ENCODE measurements around the gene HTRA3. TPM values are rescaled to one million over a fixed set of nuclear protein-coding genes. Genes with fewer than 3 reads are reported as not detected.

Gene HTRA3
- total and polyA plus RNA-seq, 4 donors, result 0.36 to 1.2 (median 1.1) TPM

DNA sequence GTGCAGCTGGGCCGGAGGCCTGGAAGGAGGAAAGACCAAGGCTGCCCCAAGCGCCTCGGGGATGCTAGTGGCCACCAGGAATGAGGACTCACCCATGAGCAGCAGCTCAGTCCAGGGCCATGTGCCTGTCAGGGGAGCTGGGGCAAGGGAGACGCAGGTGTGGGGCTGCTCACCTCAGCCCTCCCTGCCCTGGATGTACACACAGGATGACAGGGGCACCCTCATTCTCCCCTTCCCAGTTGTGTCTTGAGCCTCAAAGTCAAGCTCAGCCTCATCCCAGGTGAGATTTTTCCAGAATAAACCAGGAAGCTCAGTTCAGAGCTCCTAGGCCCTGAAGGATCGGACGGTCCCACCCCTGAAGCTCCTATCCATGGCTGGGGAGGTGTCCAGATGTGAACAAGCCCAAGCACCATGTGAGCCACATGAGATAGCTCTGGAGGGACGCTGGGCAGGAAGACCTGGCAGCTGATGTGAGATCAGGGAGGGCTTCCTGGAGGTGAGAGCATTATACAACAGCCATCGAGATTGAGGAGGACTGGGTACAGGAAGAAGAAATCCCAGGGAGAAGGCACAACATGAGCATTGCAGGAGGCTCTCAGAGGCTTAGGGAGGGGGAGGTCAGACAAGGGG is 23.0 kb downstream of the HTRA3 start:
- Histone ChIP-seq H3K27ac (ENCODE audit: low read depth in 1 of 2, low read length in 2 of 2) (no peak overlapping the region), H3K36me3 (ENCODE audit: control insufficient read depth in 4 of 4, insufficient read depth in 3 of 4, low read depth in 1 of 4, low read length in 3 of 4) (no peaks in the 10 kb centered on the region), H3K4me1 (ENCODE audit: control insufficient read depth in 4 of 4, insufficient read depth in 4 of 4, low read length in 3 of 4) (no peaks in the 10 kb centered on the region), H3K9ac (ENCODE audit: low read depth in 1 of 2, low read length in 2 of 2) (no peak overlapping the region), H3K9me3 (ENCODE audit: control insufficient read depth in 4 of 4, low read length in 3 of 4) (no peaks in the 10 kb centered on the region), H3K4me3 (ENCODE audit: low read depth in 1 of 3, low read length in 3 of 3) (no peak overlapping the region), H3K27me3 (ENCODE audit: control insufficient read depth in 4 of 4, insufficient read depth in 4 of 4, low read length in 3 of 4) (no peaks in the 10 kb centered on the region)
- WGBS, result 86% methylated on average over 8 of the region's 8 CpGs
- TF ChIP-seq, protein P1, sequence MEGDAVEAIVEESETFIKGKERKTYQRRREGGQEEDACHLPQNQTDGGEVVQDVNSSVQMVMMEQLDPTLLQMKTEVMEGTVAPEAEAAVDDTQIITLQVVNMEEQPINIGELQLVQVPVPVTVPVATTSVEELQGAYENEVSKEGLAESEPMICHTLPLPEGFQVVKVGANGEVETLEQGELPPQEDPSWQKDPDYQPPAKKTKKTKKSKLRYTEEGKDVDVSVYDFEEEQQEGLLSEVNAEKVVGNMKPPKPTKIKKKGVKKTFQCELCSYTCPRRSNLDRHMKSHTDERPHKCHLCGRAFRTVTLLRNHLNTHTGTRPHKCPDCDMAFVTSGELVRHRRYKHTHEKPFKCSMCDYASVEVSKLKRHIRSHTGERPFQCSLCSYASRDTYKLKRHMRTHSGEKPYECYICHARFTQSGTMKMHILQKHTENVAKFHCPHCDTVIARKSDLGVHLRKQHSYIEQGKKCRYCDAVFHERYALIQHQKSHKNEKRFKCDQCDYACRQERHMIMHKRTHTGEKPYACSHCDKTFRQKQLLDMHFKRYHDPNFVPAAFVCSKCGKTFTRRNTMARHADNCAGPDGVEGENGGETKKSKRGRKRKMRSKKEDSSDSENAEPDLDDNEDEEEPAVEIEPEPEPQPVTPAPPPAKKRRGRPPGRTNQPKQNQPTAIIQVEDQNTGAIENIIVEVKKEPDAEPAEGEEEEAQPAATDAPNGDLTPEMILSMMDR (IDR thresholded peaks at IDR 0.05; ENCODE audit: low read depth, low read length, missing input control), result no peak
- TF ChIP-seq JUND (IDR thresholded peaks at IDR 0.05) (no peak), YY1 (IDR thresholded peaks at IDR 0.05) (no peak), HNF4A (conservative IDR thresholded peaks at IDR 0.05) (no peak), FOXA1 (IDR thresholded peaks at IDR 0.05) (no peak), RAD21 (IDR thresholded peaks at IDR 0.05) (no peak), SP1 (IDR thresholded peaks at IDR 0.05) (no peak), NR2F2 (IDR thresholded peaks at IDR 0.05) (no peak), TAF1 (conservative IDR thresholded peaks at IDR 0.05) (no peak)
- TF ChIP-seq, protein P2, sequence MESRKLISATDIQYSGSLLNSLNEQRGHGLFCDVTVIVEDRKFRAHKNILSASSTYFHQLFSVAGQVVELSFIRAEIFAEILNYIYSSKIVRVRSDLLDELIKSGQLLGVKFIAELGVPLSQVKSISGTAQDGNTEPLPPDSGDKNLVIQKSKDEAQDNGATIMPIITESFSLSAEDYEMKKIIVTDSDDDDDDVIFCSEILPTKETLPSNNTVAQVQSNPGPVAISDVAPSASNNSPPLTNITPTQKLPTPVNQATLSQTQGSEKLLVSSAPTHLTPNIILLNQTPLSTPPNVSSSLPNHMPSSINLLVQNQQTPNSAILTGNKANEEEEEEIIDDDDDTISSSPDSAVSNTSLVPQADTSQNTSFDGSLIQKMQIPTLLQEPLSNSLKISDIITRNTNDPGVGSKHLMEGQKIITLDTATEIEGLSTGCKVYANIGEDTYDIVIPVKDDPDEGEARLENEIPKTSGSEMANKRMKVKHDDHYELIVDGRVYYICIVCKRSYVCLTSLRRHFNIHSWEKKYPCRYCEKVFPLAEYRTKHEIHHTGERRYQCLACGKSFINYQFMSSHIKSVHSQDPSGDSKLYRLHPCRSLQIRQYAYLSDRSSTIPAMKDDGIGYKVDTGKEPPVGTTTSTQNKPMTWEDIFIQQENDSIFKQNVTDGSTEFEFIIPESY (IDR thresholded peaks at IDR 0.05), result no peak
- DNase-seq (ENCODE audit: low spot score), result no peak

DNA sequence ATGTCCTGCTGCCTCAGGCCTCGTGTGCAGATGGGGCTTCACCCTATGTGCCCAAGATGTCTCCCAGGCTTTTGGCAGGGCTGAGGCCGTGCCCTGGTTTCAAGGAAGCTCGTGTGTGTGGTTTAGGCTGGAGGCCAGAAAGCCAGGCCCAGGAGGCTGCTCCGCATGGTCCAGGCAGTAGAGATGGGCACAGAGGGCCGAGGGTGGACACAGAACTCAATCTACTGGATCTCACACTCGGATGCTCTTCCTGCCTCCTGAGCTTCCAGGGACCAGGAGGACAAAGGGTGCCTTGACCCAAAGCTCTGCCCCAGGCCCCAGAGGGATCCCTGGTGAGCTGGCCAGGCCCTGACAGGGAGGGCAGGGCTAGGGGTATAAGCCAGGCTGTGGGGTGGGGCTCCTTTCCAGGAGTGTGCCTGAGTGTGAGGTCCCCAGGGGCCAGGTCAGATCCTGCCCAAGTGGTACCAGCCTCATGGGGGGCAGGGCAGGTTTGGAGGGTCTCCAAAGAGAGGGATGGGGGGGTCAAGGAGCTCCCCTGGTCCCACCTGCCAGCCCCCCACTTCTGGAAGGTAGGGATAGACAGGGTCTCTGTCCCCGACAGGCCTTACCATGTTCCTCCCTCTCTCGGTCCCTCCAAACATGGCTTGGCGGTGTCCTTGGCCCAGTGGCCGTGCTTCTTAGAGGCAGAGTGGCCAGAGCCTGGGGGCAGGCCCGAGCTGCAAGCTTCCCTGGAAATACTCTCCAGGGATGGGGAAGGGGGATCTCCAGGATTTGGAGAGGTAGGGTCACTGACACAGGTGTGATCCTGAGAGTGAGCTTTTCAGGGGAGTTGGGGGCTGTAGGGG is 23.8 kb downstream of the HTRA3 start:
- Histone ChIP-seq H3K36me3 (ENCODE audit: control insufficient read depth in 4 of 4, insufficient read depth in 3 of 4, low read depth in 1 of 4, low read length in 3 of 4) (no peaks in the 10 kb centered on the region), H3K9ac (ENCODE audit: low read depth in 1 of 2, low read length in 2 of 2) (no peak overlapping the region), H3K9me3 (ENCODE audit: control insufficient read depth in 4 of 4, low read length in 3 of 4) (no peaks in the 10 kb centered on the region), H3K4me1 (ENCODE audit: control insufficient read depth in 4 of 4, insufficient read depth in 4 of 4, low read length in 3 of 4) (no peaks in the 10 kb centered on the region), H3K27ac (ENCODE audit: low read depth in 1 of 2, low read length in 2 of 2) (no peak overlapping the region), H3K4me3 (ENCODE audit: low read depth in 1 of 3, low read length in 3 of 3) (no peak overlapping the region), H3K27me3 (ENCODE audit: control insufficient read depth in 4 of 4, insufficient read depth in 4 of 4, low read length in 3 of 4) (no peaks in the 10 kb centered on the region)
- TF ChIP-seq, protein P3, sequence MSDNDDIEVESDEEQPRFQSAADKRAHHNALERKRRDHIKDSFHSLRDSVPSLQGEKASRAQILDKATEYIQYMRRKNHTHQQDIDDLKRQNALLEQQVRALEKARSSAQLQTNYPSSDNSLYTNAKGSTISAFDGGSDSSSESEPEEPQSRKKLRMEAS (IDR thresholded peaks at IDR 0.05), result no peak
- TF ChIP-seq, protein P1 (IDR thresholded peaks at IDR 0.05; ENCODE audit: low read depth, low read length, missing input control), result no peak
- no peak for TF ChIP-seq EGR1 (IDR thresholded peaks at IDR 0.05; ENCODE audit: low read depth in 2 of 2)
- no peak for TF ChIP-seq HNF4G (IDR thresholded peaks at IDR 0.05)
- no peak for TF ChIP-seq JUND (IDR thresholded peaks at IDR 0.05)
- TF ChIP-seq FOXA2 (IDR thresholded peaks at IDR 0.05), result no peak
- TF ChIP-seq GABPA (IDR thresholded peaks at IDR 0.05 in 1 of 2, conservative IDR thresholded peaks at IDR 0.05 in 1 of 2), result no peak
- no peak for TF ChIP-seq NR2F2 (IDR thresholded peaks at IDR 0.05)
- TF ChIP-seq RAD21 (IDR thresholded peaks at IDR 0.05), result no peak
- TF ChIP-seq FOXA1 (IDR thresholded peaks at IDR 0.05), result no peak
- TF ChIP-seq TAF1 (conservative IDR thresholded peaks at IDR 0.05), result no peak
- no peak for DNase-seq (ENCODE audit: low spot score)
- WGBS, result 86% methylated on average over 11 of the region's 11 CpGs

All from liver (tissue), 9 donors.